Hepatocyte (in vitro differentiated cells): ENCODE measurements around the gene TP53I11. TPM values are rescaled to one million over a fixed set of nuclear protein-coding genes. Genes with fewer than 3 reads are reported as not detected.

Source experiments
- DNase-seq: peaks from one replicate; pipeline ENCODE4 v3.0.0-alpha.2; 2016; ENCODE audit warnings: low spot score
- H2AFZ ChIP-seq: fragments of 200-600 bp; sonication (generic); 2 replicates; pipeline ENCODE4 v1.6.0; 2016; ENCODE audit warnings: antibody characterized with exemption, mild to moderate bottlenecking
- H3K27ac ChIP-seq: fragments of 200-600 bp; sonication (generic); 2 replicates; pipeline ENCODE4 v1.5.1; 2016; ENCODE audit warnings: mild to moderate bottlenecking
- H3K27me3 ChIP-seq: fragments of 200-600 bp; sonication (generic); 2 replicates; pipeline ENCODE4 v1.6.1; 2016
- H3K36me3 ChIP-seq: fragments of 200-600 bp; sonication (generic); replicated peaks from 2 replicates; pipeline ENCODE4 v1.5.1; 2016; ENCODE audit warnings: low read depth; ENCODE audit not compliant: insufficient read depth
- H3K4me1 ChIP-seq: fragments of 200-600 bp; sonication (generic); 2 replicates; pipeline ENCODE4 v1.5.1; 2016; ENCODE audit warnings: mild to moderate bottlenecking, moderate library complexity; ENCODE audit not compliant: insufficient read depth
- H3K4me2 ChIP-seq: fragments of 200-600 bp; sonication (generic); 2 replicates; pipeline ENCODE4 v1.6.0; 2016
- H3K4me3 ChIP-seq: fragments of 200-600 bp; sonication (generic); 2 replicates; pipeline ENCODE4 v1.5.1; 2016; ENCODE audit warnings: mild to moderate bottlenecking
- H3K79me2 ChIP-seq: fragments of 200-600 bp; sonication (generic); 2 replicates; pipeline ENCODE4 v1.6.0; 2017; ENCODE audit warnings: mild to moderate bottlenecking
- H3K9me2 ChIP-seq: fragments of 200-600 bp; sonication (generic); replicated peaks from 2 replicates; pipeline ENCODE4 v1.6.0; 2017; ENCODE audit warnings: mild to moderate bottlenecking; ENCODE audit not compliant: insufficient read depth
- H3K9me3 ChIP-seq: fragments of 200-600 bp; sonication (generic); 2 replicates; pipeline ENCODE4 v1.5.1; 2016; ENCODE audit warnings: low read depth, mild to moderate bottlenecking
- H4K20me1 ChIP-seq: fragments of 200-600 bp; sonication (generic); 2 replicates; pipeline ENCODE4 v1.6.0; 2016; ENCODE audit warnings: mild to moderate bottlenecking; ENCODE audit not compliant: insufficient read depth, poor library complexity, severe bottlenecking
- CTCF ChIP-seq: fragments of 200-600 bp; sonication (generic); IDR thresholded peaks from 2 replicates; pipeline ENCODE4 v1.5.1; 2016; ENCODE audit warnings: antibody characterized with exemption, mild to moderate bottlenecking; ENCODE audit not compliant: poor library complexity
- EZH2 ChIP-seq: fragments of 200-600 bp; sonication (generic); IDR thresholded peaks from 2 replicates; pipeline ENCODE4 v1.6.1; 2016; ENCODE audit warnings: antibody characterized with exemption, mild to moderate bottlenecking, borderline replicate concordance
- EZH2phosphoT487 ChIP-seq: fragments of 200-600 bp; sonication (generic); IDR thresholded peaks from one replicate; pipeline ENCODE4 v1.6.1; 2018; ENCODE audit warnings: antibody characterized with exemption, mild to moderate bottlenecking, low read depth, moderate library complexity; ENCODE audit not compliant: unreplicated experiment, severe bottlenecking
- WGBS: methylation state at CpG from one replicate; pipeline ENCODE4 v1.1.6; 2016; ENCODE audit warnings: low lambda C conversion rate; ENCODE audit errors: missing lambda C conversion rate; 5-methylcytosine and 5-hydroxymethylcytosine counted together
- polyA plus RNA-seq: library from polyadenylated mRNA; unstranded; fragments of >200 nt; fragmentation: Nextera tagmentation; extraction: Ambion mirVana; gene quantifications from 2 replicates; pipeline ENCODE4 v1.2.1, GENCODE V29; 2016
- total RNA-seq: library from RNA; depleted of rRNA; stranded (reverse); fragments of >200 nt; gene quantifications from 2 replicates; pipeline ENCODE4 v1.2.3, GENCODE V29; 2014

TP53I11 gene
- total and polyA plus RNA-seq, 2 experiments from 2014 or later, result 15.4 to 41.8 TPM

GRCh38 chr11:44992774-44993173 lies 42.1 kb upstream of the TP53I11 start:
- DNase-seq, result no peak
- H2AFZ ChIP-seq, result no peak overlapping the region
- H3K79me2 ChIP-seq, result no peaks in the 10 kb centered on the region
- no peak overlapping the region for H3K4me2 ChIP-seq
- no peak overlapping the region for H3K4me3 ChIP-seq
- no peaks in the 10 kb centered on the region for H3K27me3 ChIP-seq
- WGBS, result 36% methylated on average over 4 of the region's 4 CpGs
- H3K36me3 ChIP-seq, result no peaks in the 10 kb centered on the region
- H3K9me2 ChIP-seq, result no peaks in the 10 kb centered on the region
- H3K27ac ChIP-seq, result no peak overlapping the region
- no peaks in the 10 kb centered on the region for H3K9me3 ChIP-seq
- H4K20me1 ChIP-seq, result no peaks in the 10 kb centered on the region
- TF ChIP-seq EZH2phosphoT487 (no peak), EZH2 (no peak), CTCF (no peak)
- no peaks in the 10 kb centered on the region for H3K4me1 ChIP-seq

GRCh38 chr11:44992181-44992582 lies 41.5 kb upstream of the TP53I11 start:
- no peak for DNase-seq
- H3K9me2 ChIP-seq, result no peaks in the 10 kb centered on the region
- no peaks in the 10 kb centered on the region for H3K4me1 ChIP-seq
- no peak overlapping the region for H3K4me2 ChIP-seq
- H3K79me2 ChIP-seq, result no peaks in the 10 kb centered on the region
- WGBS, result 93% methylated on average over 3 of the region's 3 CpGs
- no peaks in the 10 kb centered on the region for H3K9me3 ChIP-seq
- no peak for TF ChIP-seq EZH2phosphoT487
- no peak for TF ChIP-seq EZH2
- TF ChIP-seq CTCF, result no peak
- H3K36me3 ChIP-seq, result no peaks in the 10 kb centered on the region
- no peaks in the 10 kb centered on the region for H3K27me3 ChIP-seq
- H3K27ac ChIP-seq, result no peak overlapping the region
- no peak overlapping the region for H3K4me3 ChIP-seq
- no peak overlapping the region for H2AFZ ChIP-seq
- no peaks in the 10 kb centered on the region for H4K20me1 ChIP-seq

- H4K20me1 ChIP-seq, result no peaks in the 10 kb centered on the region
- H2AFZ ChIP-seq, result no peak overlapping the region
- H3K9me2 ChIP-seq, result no peaks in the 10 kb centered on the region
- no peaks in the 10 kb centered on the region for H3K79me2 ChIP-seq
- no peaks in the 10 kb centered on the region for H3K36me3 ChIP-seq
- no peaks in the 10 kb centered on the region for H3K9me3 ChIP-seq
- no peak overlapping the region for H3K27ac ChIP-seq
- no peak overlapping the region for H3K4me2 ChIP-seq
- TF ChIP-seq EZH2 (no peak), CTCF (no peak), EZH2phosphoT487 (no peak)
- H3K4me3 ChIP-seq, result no peak overlapping the region
- DNase-seq, result no peak
- H3K27me3 ChIP-seq, result no peaks in the 10 kb centered on the region
- no peaks in the 10 kb centered on the region for H3K4me1 ChIP-seq
- 68% methylated on average over 5 of the region's 5 CpGs for WGBS
These were observed 40.0 kb upstream of the TP53I11 start for GRCh38 chr11:44990665-44991064.
